ENCODE data around the gene CACNA1B.

CACNA1B gene

DNA sequence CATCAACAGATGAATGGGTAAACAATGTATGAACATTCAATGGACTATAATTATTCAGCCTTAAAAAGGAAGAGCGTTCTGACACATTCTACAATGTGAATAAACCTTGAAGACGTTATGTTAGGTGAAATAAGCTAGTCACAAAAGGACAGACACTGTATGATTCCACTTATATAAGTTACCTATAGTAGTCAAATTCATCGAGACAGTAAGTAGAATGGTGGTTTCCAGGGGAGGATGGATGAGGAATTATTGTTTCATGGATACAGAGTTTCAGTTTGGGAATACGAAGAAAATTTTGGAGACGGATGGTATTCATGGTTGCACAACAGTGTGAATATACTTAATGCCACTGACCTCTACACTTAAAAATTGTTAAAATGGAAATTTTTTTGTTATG is 216.4 kb downstream of the CACNA1B start:
- DNase-seq (ENCODE audit: low read depth) = no peak
- no peak overlapping the region for H3K4me3 ChIP-seq (ENCODE audit: low read depth, low read length)
- TF ChIP-seq, protein P1, sequence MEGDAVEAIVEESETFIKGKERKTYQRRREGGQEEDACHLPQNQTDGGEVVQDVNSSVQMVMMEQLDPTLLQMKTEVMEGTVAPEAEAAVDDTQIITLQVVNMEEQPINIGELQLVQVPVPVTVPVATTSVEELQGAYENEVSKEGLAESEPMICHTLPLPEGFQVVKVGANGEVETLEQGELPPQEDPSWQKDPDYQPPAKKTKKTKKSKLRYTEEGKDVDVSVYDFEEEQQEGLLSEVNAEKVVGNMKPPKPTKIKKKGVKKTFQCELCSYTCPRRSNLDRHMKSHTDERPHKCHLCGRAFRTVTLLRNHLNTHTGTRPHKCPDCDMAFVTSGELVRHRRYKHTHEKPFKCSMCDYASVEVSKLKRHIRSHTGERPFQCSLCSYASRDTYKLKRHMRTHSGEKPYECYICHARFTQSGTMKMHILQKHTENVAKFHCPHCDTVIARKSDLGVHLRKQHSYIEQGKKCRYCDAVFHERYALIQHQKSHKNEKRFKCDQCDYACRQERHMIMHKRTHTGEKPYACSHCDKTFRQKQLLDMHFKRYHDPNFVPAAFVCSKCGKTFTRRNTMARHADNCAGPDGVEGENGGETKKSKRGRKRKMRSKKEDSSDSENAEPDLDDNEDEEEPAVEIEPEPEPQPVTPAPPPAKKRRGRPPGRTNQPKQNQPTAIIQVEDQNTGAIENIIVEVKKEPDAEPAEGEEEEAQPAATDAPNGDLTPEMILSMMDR (IDR thresholded peaks at IDR 0.05; ENCODE audit: low read depth, low read length, missing control alignments) = no peak

DNA sequence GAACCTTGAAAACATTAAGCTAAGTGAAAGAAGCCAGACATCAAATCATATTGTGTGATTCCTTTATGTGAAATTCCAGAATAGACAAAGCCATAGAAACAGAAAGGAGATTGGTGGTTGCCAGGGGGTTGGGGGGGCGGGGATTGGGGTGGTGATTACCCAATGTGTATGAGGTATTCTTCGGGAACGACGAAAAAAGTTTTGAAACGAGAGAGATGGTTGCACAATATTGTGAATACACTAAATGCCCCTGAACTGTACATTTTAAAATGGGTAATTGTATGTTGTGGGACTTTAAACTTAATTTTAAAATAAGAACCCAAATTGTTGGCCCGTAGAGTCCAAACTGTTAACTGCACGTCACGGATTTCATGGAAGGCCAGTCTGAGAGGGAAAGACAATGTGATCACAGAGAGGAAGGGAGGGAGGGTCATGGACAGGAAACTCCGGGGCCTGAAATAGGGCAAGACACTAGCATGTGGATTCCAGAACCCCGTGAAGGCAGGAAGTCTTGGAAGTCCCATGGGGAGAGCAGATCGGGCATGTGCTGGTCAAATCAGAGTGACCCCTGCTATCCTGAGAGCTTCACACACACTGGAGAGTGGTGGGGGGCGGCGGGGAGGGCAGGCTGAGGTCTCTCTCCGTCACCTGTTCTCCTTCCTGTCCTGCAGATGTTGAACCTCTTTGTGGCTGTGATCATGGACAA is 218.4 kb downstream of the CACNA1B start:
- TF ChIP-seq, protein P1 (IDR thresholded peaks at IDR 0.05; ENCODE audit: low read depth, low read length, missing control alignments) = no peak
- no peak for DNase-seq (ENCODE audit: low read depth)

DNA sequence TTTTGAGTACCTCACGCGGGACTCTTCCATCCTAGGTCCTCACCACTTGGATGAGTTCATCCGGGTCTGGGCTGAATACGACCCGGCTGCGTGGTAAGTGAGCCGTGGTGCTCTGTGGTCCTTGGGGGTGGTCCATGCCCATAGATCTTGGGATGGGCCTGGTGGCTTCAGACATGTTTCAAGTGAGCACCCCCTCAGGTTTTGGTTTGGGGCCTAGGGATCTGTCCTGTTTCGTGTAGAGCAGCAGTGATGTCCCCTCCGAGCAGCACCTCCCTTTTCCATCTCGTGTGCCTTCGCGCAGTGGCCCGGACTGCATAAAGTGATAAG is 218.9 kb downstream of the CACNA1B start:
- DNase-seq (ENCODE audit: low read depth) = no peak
- no peak overlapping the region for H3K4me3 ChIP-seq (ENCODE audit: low read depth, low read length)
- TF ChIP-seq, protein P1 (IDR thresholded peaks at IDR 0.05; ENCODE audit: low read depth, low read length, missing control alignments) = no peak

More for the DNA sequence above, 218.4 kb downstream of the CACNA1B start:
- no peak overlapping the region for H3K4me3 ChIP-seq (ENCODE audit: low read depth, low read length)

DNA sequence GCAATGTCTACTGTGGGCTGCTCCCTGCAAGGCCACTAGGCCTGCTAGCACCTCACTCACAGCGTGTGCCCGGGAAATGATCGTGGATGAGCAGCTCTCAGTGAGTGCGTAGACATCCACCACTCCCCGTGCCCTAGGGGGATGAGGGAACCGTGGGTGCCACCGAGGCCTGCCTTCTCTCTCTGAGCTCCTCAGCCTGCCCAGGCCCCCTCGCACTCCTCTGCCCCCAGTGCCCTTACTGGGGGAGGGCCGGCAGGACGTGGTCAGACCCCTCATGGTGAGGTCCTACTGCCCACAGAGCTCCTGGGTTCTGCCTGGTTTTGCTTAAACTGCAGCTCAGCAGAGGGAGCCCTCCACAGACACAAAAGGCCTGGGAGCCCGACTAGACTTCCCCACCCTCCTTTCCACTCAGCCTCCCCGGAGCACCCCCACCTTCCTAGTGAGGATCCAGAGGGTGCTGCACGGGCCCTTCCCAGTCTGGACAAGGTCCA is 220.0 kb downstream of the CACNA1B start:
- TF ChIP-seq, protein P1 (IDR thresholded peaks at IDR 0.05; ENCODE audit: low read depth, low read length, missing control alignments) = no peak
- DNase-seq (ENCODE audit: low read depth) = no peak

DNA sequence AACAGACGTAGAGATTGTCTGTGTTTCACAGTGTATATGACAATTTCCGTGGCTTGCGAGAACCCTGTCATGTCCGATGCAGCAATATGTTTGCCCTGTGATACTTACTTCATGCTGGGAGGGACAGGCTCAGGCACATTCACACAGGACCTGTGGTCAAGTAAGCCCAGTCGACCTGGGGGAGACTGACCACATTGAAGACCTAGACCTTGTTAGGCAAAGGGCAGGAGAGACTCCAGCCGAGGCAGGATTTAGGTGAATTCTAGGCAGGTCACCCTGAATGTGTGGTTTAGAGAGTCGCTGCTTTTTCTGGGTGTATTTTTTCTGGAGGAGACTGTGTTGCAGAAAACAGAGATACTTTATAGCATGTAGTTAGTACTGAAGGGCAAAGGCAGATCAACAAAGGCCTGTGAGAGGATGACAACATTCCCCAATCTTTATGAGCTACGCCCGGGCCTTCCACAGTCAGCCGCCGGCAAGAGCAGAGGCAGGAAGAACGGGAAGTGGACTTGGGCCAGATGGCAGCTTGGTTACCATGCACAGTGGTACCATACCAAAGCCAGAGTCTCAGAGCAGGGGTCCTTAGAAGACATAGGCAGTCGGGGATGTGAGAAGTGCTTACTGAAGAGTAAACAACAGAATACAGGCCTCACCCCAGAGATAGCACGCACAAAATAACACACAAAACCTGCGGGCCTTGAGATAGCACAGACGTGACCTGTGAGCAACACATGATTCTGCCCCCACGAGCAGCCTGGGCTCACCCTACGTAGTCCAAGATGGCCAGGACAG is 220.7 kb downstream of the CACNA1B start:
- no peak overlapping the region for H3K4me3 ChIP-seq (ENCODE audit: low read depth, low read length)
- TF ChIP-seq, protein P1 (IDR thresholded peaks at IDR 0.05; ENCODE audit: low read depth, low read length, missing control alignments) = no peak
- DNase-seq (ENCODE audit: low read depth) = no peak

More for the DNA sequence above, 220.0 kb downstream of the CACNA1B start:
- H3K4me3 ChIP-seq (ENCODE audit: low read depth, low read length) = no peak overlapping the region

DNA sequence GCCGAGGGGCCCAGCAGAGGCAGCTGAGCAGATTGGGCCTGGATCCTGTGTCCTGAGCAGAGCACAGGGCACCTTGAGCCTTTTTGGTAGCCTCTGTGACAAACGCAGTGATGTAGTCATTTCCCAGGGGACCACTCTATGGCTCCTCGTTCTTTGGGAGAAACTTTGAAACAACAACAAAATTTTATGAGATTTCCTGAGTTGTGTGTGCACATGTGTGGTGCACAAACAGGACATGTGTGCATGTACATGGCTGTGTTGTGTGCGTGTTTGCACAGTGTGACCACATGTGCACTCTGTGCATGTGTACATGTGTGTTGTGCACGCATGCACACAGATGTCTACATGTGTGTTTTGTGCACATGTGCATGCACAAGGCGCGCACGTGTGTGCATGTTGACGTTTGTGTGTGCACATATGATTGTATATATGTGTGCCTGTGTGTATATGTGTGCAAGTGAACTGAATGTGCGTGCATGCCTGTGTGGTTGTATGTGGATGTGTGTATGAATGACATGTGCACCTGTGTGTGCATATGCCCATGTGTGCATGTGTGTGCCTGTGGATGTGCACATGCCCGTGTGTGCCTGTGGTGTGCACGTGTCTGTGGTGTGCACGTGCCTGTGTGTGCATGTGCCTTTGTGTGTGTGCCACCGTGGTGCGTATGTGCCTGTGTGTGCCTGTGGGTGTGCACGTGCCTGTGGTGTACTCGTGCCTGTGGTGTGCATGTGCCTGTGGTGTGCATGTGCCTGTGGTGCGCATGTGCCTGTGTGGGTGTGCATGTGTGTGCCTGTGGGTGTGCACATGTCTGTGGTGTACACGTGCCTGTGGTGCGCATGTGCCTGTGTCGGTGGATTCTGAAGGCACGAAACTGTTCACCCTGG is 221.6 kb downstream of the CACNA1B start:
- no peak for DNase-seq (ENCODE audit: low read depth)
- no peak overlapping the region for H3K4me3 ChIP-seq (ENCODE audit: low read depth, low read length)
- TF ChIP-seq, protein P1 (IDR thresholded peaks at IDR 0.05; ENCODE audit: low read depth, low read length, missing control alignments) = no peak

Data from GM12864 (cell line).